ENCODE measurements around the gene ACADS.
A peak's percentile ranks its signal among the peaks of the same experiment; 100 is the strongest.

Gene ACADS, protein sequence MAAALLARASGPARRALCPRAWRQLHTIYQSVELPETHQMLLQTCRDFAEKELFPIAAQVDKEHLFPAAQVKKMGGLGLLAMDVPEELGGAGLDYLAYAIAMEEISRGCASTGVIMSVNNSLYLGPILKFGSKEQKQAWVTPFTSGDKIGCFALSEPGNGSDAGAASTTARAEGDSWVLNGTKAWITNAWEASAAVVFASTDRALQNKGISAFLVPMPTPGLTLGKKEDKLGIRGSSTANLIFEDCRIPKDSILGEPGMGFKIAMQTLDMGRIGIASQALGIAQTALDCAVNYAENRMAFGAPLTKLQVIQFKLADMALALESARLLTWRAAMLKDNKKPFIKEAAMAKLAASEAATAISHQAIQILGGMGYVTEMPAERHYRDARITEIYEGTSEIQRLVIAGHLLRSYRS

GRCh38 chr12:120725659-120726509 is at the start of gene ACADS:
Gene ACADS (plus strand): TSS chr12:120725826. CDS start chr12:120725886, 60 bp downstream.
- peak; percentile 77 for DNase-seq (ENCODE audit: low read depth)

- DNase-seq (ENCODE audit: low read depth), result no peak
These were observed 47.7 kb upstream of the ACADS start for GRCh38 chr12:120677765-120678473.

DNA sequence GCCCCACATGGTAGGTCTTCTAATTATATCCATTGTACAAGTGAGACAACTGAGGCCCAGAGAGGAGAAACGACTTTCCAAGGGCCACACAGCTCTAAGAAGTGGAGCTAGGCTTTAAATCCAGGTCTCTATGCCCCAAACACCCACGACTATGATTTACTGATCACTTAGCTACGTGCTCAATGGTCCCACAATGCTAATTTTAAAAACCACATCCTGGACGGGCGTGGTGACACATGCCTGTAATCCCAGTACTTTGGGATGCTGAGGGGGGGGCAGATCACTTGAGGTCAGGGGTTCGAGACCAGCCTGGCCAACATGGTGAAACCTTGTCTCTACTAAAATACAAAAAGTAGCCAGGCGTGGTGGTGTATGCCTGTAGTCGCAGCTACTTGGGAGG is 47.1 kb upstream of the ACADS start:
- no peak for DNase-seq (ENCODE audit: low read depth)

DNA sequence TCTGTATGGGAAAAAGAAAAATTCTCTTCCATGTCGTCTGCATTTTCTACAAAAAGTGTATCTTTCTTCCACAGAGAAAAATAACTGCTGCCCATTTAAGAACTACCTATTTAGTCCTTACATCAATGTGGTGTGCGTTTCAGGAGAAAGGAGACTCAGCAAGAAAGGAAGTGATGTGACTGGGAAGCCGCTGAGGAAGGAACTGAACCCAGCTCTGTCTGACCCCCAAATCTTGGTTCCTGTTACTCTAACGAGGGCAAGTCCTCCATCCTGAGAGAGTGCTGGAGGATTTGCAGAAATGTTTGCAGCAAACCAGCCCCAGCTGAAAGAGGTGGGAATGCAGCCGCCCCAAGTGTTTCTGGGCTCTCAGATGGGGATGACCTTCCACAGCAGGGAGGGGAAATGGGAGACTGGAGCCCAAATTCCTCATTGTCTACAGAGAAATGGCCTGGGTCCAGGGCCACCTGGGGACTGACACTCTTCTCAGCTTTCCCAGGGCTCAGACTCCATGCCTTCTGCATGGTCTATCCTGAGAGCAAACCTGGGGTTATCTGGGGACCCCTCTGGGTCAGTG is 45.4 kb upstream of the ACADS start:
- no peak for DNase-seq (ENCODE audit: low read depth)

GRCh38 chr12:120684523-120684932 is 41.1 kb upstream of the ACADS start:
- peak; percentile 67 for DNase-seq (ENCODE audit: low read depth)

DNA sequence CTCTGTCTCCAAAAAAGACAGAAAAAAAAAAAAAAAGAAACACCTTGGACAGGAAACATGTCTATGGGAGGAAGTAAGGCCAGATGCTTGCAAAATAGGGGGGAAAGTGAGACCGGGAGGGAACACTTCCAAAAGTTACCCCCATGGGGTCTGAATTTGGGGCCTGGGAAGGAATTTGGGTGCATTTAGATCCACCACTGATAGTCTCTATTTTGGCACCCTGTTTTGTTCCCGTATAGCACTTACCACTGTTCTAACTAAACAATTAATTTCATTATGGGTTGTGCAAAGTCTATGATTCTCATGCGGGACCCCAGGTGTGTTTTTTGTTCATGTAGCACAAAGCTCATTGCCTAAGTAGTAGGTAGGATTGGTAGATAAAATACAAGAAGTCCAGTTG is 40.1 kb upstream of the ACADS start:
- no peak for DNase-seq (ENCODE audit: low read depth)

GRCh38 chr12:120686151-120686689 is 39.4 kb upstream of the ACADS start:
- peak; percentile 95 for DNase-seq (ENCODE audit: low read depth)

DNA sequence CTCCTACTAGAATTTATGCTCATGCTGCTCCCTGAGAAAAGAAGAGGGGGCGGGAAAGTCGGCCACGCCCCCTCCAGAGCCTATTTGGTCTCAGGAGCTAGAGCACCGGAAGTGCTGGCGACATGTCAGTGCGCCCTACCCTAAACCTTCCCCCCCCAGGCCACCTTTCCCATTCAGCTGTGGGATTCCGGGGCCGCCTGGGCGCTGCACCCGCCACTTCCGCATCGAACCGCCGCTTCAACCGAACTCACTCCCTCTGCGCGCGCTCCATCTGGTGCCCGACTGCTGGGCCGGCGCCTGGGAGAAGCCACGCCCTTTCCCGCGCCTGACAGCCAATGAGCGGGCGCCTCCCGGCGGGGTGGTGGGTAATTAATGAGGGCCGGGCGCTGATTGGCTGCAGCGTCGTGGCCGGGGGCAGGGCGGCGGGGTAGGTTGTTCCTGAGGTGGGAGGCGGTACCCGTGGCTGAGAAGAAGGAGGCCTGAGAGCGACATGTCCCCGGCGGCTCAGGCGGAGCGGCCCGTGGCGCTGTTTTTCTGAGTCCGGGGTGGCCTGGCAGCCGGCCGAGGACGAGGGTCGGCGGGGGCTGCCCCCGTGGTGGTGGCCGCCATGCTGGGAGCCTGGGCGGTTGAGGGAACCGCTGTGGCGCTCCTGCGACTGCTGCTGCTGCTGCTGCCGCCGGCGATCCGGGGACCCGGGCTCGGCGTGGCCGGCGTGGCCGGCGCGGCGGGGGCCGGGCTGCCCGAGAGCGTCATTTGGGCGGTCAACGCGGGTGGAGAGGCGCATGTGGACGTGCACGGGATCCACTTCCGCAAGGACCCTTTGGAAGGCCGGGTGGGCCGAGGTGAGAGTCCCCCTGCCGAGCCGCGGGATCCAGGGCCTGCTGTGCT is 38.7 kb upstream of the ACADS start, which contains the start of gene MLEC:
MLEC (plus strand) TSS at position 460 of the 888 bp plus-strand sequence; CDS start at position 608, 148 bp downstream.
- peak; percentile 89 for DNase-seq (ENCODE audit: low read depth)

DNA sequence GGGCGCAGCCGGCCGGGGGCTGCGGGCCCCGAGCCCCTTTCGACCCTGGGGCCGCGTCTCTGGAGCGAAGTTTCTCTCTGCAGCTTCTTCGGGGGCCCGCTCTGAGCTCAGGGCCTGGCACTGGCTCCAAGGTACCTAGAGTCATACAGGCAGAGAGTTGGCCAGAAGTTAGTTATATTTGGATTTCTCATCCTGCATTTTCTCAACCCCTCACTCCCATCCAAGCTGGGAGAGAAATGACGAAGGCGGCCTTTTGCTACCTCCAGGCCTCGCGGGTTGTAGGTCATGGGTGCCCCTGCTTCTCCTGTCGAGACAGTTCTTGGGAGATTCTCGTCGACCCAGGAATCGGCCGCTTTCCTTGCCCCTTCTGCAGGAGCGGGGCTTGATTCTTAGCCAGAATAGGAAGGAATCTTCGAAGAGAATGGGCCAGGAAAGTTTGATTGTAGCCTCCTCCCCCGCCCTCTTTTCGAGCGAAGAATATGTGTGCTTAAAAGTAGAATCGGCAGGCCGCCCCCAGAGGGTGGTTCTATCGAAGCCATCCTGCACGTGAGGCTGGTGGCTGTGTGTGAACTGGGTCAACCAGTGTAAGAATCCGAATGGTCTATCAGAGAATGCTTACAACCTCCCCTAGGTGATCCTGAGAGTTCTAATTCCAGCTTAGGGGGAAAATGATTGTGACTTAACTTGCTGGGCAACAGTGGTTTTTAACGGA is 37.9 kb upstream of the ACADS start:
- DNase-seq (ENCODE audit: low read depth), result no peak

- DNase-seq (ENCODE audit: low read depth), result peak; percentile 47
These were observed 37.0 kb upstream of the ACADS start for GRCh38 chr12:120688527-120689071.

- peak; percentile 27 for DNase-seq (ENCODE audit: low read depth)
These were observed 36.1 kb upstream of the ACADS start for GRCh38 chr12:120689397-120690082.

GRCh38 chr12:120690083-120690450 is 35.6 kb upstream of the ACADS start:
- no peak for DNase-seq (ENCODE audit: low read depth)

- no peak for DNase-seq (ENCODE audit: low read depth)
These were observed 34.6 kb upstream of the ACADS start for GRCh38 chr12:120690978-120691377.

- DNase-seq (ENCODE audit: low read depth), result peak; percentile 80
These were observed 33.0 kb upstream of the ACADS start for GRCh38 chr12:120692524-120693033.

GRCh38 chr12:120693848-120694247 is 31.8 kb upstream of the ACADS start:
- no peak for DNase-seq (ENCODE audit: low read depth)

DNA sequence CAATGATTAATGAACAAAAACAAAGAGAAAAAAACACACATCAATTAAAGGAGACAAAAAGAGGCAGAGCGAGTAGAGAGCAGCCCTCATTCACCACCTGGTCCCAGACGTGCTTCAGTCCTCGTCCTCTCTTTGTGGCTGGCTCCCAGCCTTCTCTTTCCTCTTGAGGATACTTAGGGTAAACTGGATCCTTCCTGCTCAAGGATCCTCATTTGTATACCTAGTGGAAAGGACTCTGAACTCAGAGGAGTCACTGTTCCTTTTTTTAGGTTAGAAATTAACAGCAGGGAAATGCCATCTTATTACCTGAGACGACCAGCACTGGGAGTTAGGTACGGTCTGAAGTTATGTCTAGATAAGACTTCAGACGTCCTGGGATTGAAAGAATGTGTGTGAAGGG is 29.0 kb upstream of the ACADS start:
- DNase-seq (ENCODE audit: low read depth), result no peak

GRCh38 chr12:120697344-120697743 is 28.3 kb upstream of the ACADS start:
- no peak for DNase-seq (ENCODE audit: low read depth)

GRCh38 chr12:120698665-120699064 is 27.0 kb upstream of the ACADS start:
- DNase-seq (ENCODE audit: low read depth), result no peak

GRCh38 chr12:120699553-120699952 is 26.1 kb upstream of the ACADS start:
- DNase-seq (ENCODE audit: low read depth), result no peak

Measured in amniotic epithelial cell (primary cell).